ENCODE data around the gene SERPINB10.

The SERPINB10 gene

GRCh38 chr18:63860531-63860930 lies 47.2 kb upstream of the SERPINB10 start:
- Histone ChIP-seq H3K4me3 (ENCODE audit: low read depth in 1 of 2, low read length in 2 of 2) (no peak overlapping the region), H3K27ac (ENCODE audit: low read length) (no peak overlapping the region), H3K36me3 (ENCODE audit: insufficient read depth, low read length) (no peaks in the 10 kb centered on the region), H3K27me3 (ENCODE audit: insufficient read depth, low read length, poor library complexity) (no peaks in the 10 kb centered on the region), H4K20me1 (ENCODE audit: insufficient read depth, low read length) (no peaks in the 10 kb centered on the region), H3K4me1 (ENCODE audit: insufficient read depth, low read length) (no peaks in the 10 kb centered on the region), H3K9ac (ENCODE audit: low read depth, low read length) (no peak overlapping the region), H3K4me2 (ENCODE audit: insufficient read depth, low read length) (no peak overlapping the region), H2AFZ (ENCODE audit: low read depth, low read length) (no peak overlapping the region), H3K9me3 (ENCODE audit: insufficient read depth, low read length, severe bottlenecking) (no peaks in the 10 kb centered on the region), H3K79me2 (ENCODE audit: insufficient read depth, low read length) (no peaks in the 10 kb centered on the region)
- DNase-seq (no peak), ATAC-seq (ENCODE audit: insufficient read depth, low read depth) (no peak)
- no peak for TF ChIP-seq EZH2 (IDR thresholded peaks at IDR 0.05; ENCODE audit: borderline replicate concordance, low read depth, low read length, severe bottlenecking)
- TF ChIP-seq, protein P1, sequence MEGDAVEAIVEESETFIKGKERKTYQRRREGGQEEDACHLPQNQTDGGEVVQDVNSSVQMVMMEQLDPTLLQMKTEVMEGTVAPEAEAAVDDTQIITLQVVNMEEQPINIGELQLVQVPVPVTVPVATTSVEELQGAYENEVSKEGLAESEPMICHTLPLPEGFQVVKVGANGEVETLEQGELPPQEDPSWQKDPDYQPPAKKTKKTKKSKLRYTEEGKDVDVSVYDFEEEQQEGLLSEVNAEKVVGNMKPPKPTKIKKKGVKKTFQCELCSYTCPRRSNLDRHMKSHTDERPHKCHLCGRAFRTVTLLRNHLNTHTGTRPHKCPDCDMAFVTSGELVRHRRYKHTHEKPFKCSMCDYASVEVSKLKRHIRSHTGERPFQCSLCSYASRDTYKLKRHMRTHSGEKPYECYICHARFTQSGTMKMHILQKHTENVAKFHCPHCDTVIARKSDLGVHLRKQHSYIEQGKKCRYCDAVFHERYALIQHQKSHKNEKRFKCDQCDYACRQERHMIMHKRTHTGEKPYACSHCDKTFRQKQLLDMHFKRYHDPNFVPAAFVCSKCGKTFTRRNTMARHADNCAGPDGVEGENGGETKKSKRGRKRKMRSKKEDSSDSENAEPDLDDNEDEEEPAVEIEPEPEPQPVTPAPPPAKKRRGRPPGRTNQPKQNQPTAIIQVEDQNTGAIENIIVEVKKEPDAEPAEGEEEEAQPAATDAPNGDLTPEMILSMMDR (IDR thresholded peaks at IDR 0.05; ENCODE audit: borderline replicate concordance, extremely low read depth, low read length, poor library complexity, severe bottlenecking), result no peak

DNA sequence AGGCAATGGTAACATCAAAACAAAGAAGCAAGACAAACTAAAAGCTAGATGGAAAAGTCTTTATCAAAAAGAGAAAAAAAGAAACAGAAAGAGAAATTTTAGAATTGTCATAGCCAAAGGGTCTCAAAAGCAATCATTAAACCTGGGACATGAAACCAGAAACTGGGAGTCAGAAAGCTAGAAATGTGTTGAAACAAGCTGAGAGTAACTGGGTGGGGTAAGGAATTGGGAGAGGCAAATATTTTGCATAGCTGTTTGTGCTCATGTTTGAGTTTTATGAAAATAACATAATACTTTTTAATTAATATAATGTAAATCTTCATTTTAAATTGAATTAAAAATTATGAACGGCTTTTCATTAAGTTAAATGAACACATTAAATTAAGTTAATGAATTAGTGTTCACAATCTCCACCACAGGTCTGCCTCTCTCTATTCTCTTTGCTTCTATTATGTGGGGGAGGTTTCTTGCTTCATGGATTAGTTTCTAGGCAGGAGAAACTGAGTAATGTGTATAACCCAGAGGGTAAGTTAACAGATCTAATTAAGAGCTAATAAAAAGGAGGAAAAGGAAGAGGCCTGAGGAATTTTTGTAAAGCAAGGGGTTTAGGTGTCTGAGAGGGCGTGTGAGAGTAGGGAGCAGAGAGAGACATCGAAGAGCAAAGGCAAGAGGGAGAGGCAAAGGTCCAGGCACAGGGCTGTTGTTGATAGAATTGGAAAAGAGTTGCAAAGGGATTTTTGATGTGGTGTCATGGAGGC lies 40.2 kb upstream of the SERPINB10 start:
- H3K36me3 ChIP-seq (ENCODE audit: insufficient read depth, low read length), result no peaks in the 10 kb centered on the region
- no peaks in the 10 kb centered on the region for H3K4me1 ChIP-seq (ENCODE audit: insufficient read depth, low read length)
- no peaks in the 10 kb centered on the region for H3K27me3 ChIP-seq (ENCODE audit: insufficient read depth, low read length, poor library complexity)
- no peak overlapping the region for H3K27ac ChIP-seq (ENCODE audit: low read length)
- ATAC-seq (ENCODE audit: insufficient read depth, low read depth) (no peak), DNase-seq (no peak)
- H3K9me3 ChIP-seq (ENCODE audit: insufficient read depth, low read length, severe bottlenecking), result no peaks in the 10 kb centered on the region
- no peaks in the 10 kb centered on the region for H3K79me2 ChIP-seq (ENCODE audit: insufficient read depth, low read length)
- H4K20me1 ChIP-seq (ENCODE audit: insufficient read depth, low read length), result no peaks in the 10 kb centered on the region
- no peak overlapping the region for H3K4me3 ChIP-seq (ENCODE audit: low read depth in 1 of 2, low read length in 2 of 2)
- no peak overlapping the region for H2AFZ ChIP-seq (ENCODE audit: low read depth, low read length)
- no peak overlapping the region for H3K9ac ChIP-seq (ENCODE audit: low read depth, low read length)
- TF ChIP-seq, protein P1 (IDR thresholded peaks at IDR 0.05; ENCODE audit: borderline replicate concordance, extremely low read depth, low read length, poor library complexity, severe bottlenecking), result no peak
- no peak for TF ChIP-seq EZH2 (IDR thresholded peaks at IDR 0.05; ENCODE audit: borderline replicate concordance, low read depth, low read length, severe bottlenecking)
- no peak overlapping the region for H3K4me2 ChIP-seq (ENCODE audit: insufficient read depth, low read length)

GRCh38 chr18:63868546-63868945 lies 39.2 kb upstream of the SERPINB10 start:
- ATAC-seq (ENCODE audit: insufficient read depth, low read depth) (no peak), DNase-seq (no peak)
- Histone ChIP-seq H3K9ac (ENCODE audit: low read depth, low read length) (no peak overlapping the region), H2AFZ (ENCODE audit: low read depth, low read length) (no peak overlapping the region), H3K9me3 (ENCODE audit: insufficient read depth, low read length, severe bottlenecking) (no peaks in the 10 kb centered on the region), H3K4me2 (ENCODE audit: insufficient read depth, low read length) (no peak overlapping the region), H4K20me1 (ENCODE audit: insufficient read depth, low read length) (no peaks in the 10 kb centered on the region), H3K4me3 (ENCODE audit: low read depth in 1 of 2, low read length in 2 of 2) (no peak overlapping the region), H3K27me3 (ENCODE audit: insufficient read depth, low read length, poor library complexity) (no peaks in the 10 kb centered on the region), H3K4me1 (ENCODE audit: insufficient read depth, low read length) (no peaks in the 10 kb centered on the region), H3K79me2 (ENCODE audit: insufficient read depth, low read length) (no peaks in the 10 kb centered on the region), H3K27ac (ENCODE audit: low read length) (no peak overlapping the region), H3K36me3 (ENCODE audit: insufficient read depth, low read length) (no peaks in the 10 kb centered on the region)
- TF ChIP-seq EZH2 (IDR thresholded peaks at IDR 0.05; ENCODE audit: borderline replicate concordance, low read depth, low read length, severe bottlenecking), result no peak
- TF ChIP-seq, protein P1 (IDR thresholded peaks at IDR 0.05; ENCODE audit: borderline replicate concordance, extremely low read depth, low read length, poor library complexity, severe bottlenecking), result no peak
